Omental fat pad (tissue), 4 donors: ENCODE data around the gene LY6G5B. TPM values are rescaled to one million over a fixed set of nuclear protein-coding genes. Genes with fewer than 3 reads are reported as not detected.

ENCODE experiments used
- ATAC-seq: fragments of 150-250 bp; one replicate; pipeline ENCODE4 v1.9.1; 2016; ENCODE audit warnings: mild to moderate bottlenecking, moderate library complexity; ENCODE audit not compliant: low FRiP score
- DNase-seq: peaks from one replicate; pipeline ENCODE4 v3.0.0-alpha.2; 2019; ENCODE audit warnings: low spot score
- total RNA-seq, 4 donors: library from RNA; depleted of rRNA; stranded (reverse); fragments of >200 nt; gene quantifications; one replicate each; pipeline ENCODE4 v1.1.0, GENCODE V29; 2016
- TF ChIP-seq, protein P1 (sequence below), 3 donors: fragments of 450-650 bp; IDR thresholded peaks; one replicate each; pipeline ENCODE4 v1.5.1; 2016 to 2017; ENCODE audit warnings: antibody characterized with exemption in 3 of 3, mild to moderate bottlenecking in 3 of 3, moderate library complexity in 2 of 3

LY6G5B gene
- total RNA-seq, 4 donors from 2014 or later = 7.4 to 16.9 (median 11.3) TPM

DNA sequence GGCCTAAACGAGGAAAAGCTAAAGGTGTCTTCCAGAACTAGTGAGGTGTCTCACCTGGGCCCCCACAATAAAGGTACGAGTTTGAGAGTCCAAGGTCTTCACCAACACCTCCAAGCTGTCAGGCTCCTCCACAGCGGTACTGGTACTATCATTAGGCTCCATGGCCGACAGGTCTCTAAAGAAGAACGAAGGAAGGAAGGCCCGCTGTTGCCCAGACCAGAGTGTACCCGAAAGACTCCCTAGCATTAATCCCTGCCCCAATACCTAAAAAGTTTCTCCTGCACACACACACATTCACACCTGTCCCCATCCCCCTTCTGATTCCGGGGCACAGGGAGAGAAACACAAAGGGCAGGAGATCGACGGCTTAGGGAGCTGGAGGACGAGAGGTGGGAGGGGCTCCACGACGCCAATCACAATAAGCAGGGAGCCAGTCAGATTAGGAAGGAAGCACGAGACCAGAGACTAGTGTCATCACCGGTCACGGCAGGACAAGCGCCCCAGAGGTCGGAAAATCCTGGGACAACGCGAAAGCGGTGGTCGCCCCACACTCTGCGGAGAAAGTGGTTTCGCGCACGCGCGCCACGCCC is 18.1 kb upstream of the LY6G5B start:
- ATAC-seq (peak; percentile 58), DNase-seq (no peak)
- TF ChIP-seq, protein P1, sequence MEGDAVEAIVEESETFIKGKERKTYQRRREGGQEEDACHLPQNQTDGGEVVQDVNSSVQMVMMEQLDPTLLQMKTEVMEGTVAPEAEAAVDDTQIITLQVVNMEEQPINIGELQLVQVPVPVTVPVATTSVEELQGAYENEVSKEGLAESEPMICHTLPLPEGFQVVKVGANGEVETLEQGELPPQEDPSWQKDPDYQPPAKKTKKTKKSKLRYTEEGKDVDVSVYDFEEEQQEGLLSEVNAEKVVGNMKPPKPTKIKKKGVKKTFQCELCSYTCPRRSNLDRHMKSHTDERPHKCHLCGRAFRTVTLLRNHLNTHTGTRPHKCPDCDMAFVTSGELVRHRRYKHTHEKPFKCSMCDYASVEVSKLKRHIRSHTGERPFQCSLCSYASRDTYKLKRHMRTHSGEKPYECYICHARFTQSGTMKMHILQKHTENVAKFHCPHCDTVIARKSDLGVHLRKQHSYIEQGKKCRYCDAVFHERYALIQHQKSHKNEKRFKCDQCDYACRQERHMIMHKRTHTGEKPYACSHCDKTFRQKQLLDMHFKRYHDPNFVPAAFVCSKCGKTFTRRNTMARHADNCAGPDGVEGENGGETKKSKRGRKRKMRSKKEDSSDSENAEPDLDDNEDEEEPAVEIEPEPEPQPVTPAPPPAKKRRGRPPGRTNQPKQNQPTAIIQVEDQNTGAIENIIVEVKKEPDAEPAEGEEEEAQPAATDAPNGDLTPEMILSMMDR (IDR thresholded peaks at IDR 0.05) = no peak

DNA sequence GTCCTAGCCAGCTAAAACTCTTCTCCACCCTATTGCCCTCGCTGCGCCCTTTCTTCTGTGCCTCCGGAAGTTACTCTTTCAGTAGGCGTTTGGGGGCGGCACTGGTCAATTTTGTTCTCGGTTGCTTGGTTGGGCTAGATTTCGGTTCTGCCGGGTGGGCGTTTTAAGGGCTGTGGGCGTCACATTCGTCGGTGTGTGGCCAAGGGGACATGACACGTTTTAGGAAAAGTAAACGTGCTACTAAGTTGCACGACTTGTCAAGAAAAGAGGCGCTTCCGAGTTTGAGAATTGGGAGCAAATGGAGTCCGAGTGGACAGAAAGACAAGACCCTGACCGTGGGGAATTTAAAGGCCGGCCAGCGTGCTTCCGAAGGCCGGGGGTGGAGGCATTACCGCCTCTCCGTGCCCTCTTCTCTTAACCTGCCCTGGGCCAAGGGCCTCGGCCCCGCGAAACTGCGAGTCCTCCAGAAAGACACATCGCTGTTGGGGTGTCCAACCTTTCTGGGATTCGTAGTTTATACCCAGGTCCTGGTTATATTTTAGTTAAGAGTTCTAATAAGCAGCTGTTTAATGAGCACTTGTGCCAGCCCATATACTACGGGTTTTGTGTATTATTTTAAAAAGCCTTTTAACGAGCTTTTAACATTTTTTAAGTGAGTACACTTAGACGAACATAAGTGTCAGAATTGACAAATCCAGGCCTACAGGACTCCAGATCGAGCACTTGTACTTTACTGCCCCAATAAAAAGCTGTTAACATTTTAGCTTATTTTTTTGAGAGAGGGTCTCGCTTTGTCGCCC is 16.7 kb upstream of the LY6G5B start:
- ATAC-seq = peak; percentile 73
- DNase-seq = peak; percentile 74
- TF ChIP-seq, protein P1 (IDR thresholded peaks at IDR 0.05) = no peak

DNA sequence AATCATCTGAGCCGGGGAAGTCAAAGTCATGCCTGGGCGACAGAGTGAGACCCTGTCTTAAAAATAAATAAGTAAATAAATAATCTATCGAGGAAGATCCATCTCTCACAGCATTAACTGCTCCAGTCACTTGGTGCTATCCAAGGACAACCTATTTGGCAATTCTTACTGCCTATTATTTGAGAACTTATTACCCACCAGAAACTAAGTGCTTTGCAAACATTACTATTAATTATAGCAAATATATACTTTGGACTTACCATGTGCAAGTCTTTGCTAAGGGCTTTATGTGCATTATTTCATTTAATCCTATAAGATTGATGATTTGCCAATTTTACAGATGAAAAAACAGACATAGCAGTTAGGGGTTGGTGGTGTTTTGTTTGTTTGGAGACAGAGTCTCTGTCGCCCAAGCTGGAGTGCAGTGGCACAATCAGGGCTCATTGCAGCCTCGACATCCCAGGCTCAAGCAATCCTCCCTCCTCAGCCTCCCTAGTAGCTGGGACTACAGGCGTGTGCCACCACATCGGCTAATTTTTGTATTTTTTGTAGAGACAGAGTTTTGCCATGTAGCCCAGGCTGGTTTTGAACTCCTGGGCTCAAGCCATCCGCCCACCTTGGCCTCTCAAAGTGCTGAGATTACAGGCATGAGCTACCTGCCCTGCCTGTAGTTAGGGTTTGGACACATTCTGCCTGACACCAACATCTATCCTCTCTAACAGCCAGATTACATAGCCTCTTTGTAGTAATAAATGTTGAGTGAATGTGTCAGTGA is 15.0 kb upstream of the LY6G5B start:
- DNase-seq = no peak
- no peak for ATAC-seq
- TF ChIP-seq, protein P1 (IDR thresholded peaks at IDR 0.05) = no peak

DNA sequence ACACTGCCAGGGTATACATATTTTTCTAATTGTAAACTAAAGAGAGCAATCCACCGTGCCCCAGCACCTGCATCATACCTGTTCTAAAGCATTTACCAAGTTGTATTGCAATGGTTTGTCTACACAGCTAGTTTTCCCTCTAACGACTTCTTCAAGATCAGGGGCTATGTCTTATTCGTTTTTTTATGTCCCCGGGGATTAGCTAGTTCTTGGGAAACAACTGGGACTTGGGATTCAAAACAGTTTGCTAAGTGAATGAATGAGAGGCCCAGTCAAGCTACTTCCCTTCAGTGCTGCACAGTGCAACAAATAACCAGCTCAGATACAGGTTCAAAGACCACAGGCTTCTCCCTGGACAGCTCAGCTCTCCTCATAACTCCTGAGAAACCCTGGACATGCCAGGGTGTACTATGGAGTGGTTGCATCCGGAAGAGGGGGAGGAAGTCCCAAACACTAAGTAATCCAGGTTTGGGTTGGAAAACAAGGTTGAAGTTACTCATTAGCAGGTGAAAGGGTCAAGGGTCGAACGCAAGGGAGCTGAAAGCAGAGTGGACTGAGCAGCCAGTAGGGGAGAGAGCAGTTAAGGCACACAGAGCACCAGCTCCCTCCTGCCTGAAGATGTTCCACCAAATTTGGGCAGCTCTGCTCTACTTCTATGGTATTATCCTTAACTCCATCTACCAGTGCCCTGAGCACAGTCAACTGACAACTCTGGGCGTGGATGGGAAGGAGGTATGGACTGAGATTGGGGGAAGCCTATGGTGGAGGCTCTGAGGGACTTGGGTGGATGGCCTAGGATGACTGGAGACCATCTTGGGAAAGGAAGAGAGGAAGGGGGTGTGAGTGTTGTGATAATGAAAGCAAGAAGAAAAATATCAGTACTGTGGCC is 14.2 kb upstream of the LY6G5B start, which contains the start of gene APOM:
TSS of gene APOM (plus strand) at position 546 of the 889 bp plus-strand sequence. CDS start at position 619, 73 bp downstream.
- DNase-seq (no peak), ATAC-seq (no peak)
- TF ChIP-seq, protein P1 (IDR thresholded peaks at IDR 0.05) = no peak

DNA sequence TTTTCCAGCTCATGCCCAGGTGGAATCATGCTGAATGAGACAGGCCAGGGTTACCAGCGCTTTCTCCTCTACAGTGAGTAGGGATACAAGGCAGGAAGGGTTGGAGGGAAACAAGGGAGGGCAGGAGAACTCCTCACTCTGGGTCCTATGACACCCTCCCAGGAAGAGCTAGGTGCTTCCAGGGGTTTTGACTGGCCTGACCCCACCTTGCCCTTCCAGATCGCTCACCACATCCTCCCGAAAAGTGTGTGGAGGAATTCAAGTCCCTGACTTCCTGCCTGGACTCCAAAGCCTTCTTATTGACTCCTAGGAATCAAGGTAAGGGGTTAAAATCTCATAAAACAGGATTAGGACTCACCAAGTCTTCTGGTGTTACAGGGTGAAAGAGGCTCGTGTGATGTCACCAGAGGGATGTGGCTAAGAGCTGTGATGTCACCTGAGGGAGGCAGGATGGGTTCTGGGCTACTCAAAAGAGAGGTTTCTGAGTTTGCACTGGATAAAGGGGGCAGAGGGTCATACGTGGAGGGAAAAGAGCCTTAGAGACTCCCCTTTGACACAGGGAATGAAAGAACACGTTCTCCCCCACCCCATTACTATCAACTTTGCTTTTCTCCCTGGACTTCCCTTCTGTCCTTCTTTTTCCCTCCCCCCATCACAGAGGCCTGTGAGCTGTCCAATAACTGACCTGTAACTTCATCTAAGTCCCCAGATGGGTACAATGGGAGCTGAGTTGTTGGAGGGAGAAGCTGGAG is 12.2 kb upstream of the LY6G5B start:
- no peak for ATAC-seq
- no peak for DNase-seq
- TF ChIP-seq, protein P1 (IDR thresholded peaks at IDR 0.05) = no peak
